Measurements from ENCODE around the gene CHCHD4. TPM values are rescaled to one million over a fixed set of nuclear protein-coding genes. Genes with fewer than 3 reads are reported as not detected.
"Not testable (repeated sequence)": the region's sequence is repeated elsewhere in the genome, so short reads cannot be mapped to it uniquely, and the experiment has no call there.

CHCHD4 gene
- polyA plus RNA-seq, 2 of the 4 experiments (the other 2 are of a cell fraction) = 37.3 to 48.8 TPM

DNA sequence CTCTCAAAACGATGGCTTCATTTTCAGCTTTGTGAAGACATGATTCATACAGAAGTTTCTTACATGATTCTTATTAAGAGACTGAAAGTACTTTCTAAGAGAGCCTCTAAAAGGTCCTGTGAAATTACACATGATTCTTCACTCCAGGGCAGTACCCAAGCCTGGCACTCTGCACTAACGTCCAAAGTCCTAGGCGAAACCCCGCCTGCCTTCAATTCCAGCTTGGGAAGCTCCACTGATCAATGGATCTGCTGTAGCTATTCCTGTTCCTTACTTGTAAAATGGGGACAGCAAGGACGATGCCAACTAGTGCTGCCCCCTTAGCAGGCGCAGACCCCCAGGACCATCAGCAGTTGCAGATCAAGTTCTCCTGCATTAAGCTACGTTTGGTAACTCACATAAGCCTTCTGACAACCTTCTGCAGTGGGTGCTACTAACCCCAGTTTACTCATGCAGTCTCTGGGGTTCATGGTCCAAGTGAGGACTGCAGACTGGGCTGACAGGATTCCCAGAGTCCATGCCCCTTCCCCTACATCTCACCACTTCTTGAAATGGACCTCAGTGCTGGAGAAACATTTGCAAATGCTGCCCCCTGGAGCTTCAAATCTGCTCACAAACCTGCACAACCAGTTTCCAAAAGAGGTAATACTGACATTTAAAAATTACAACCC is 10.6 kb downstream of the CHCHD4 start:
- no peak overlapping the region for H3K27ac ChIP-seq
- FAIRE-seq (no peak), ATAC-seq (no peak), DNase-seq (ENCODE audit: low read depth in 1 of 2, low spot score in 1 of 2) (no peak)
- no peak overlapping the region for H3K4me2 ChIP-seq
- H3K4me1 ChIP-seq = peaks cover 14% of the 10 kb centered on the region
- peak; percentile 17 to 38; a peak in 2 of 5 replicates for TF ChIP-seq RAD21 (conservative IDR thresholded peaks at IDR 0.05 in 1 of 2, IDR thresholded peaks at IDR 0.05 in 1 of 2)
- TF ChIP-seq ZNF302 (CRISPR knock-in tag; IDR thresholded peaks at IDR 0.05) = no peak
- H3K4me3 ChIP-seq = no peak overlapping the region
- ChIA-PET POLR2A (no interaction called here), CTCF (interaction anchor here (0.6 to 3.2 kb wide), 6 partner anchors 10 to 435 kb away, joined by 3 to 12 read pairs (median 6); partner anchors contain the start of genes CHCHD4 and TMEM43)
- 94% methylated on average over 7 of the region's 7 CpGs for WGBS (ENCODE audit: missing lambda C conversion rate)
- no peaks in the 10 kb centered on the region for H3K9me3 ChIP-seq

DNA sequence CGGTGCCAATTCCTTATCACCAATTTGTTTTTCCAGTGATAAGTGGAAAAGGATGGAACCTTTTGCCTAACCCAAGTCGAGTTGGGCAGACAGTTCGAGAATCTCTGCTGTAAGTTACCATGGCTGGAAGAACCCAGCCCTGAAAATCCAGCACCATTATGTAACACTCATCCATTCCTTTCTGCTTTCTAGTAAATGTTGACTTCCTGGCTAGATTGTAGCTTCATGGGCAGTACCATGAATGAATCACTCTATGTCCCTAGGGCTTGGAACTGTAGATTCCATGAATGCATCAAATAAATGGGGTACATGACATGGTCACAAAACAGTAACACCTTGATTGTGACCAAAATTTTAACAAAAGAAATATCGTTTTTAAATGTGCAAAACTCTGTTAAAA is 14.0 kb downstream of the CHCHD4 start:
- no peak overlapping the region for H3K27ac ChIP-seq
- ATAC-seq = no peak
- ChIA-PET POLR2A (interaction anchor here (1.4 kb wide), 1 partner anchor 14 kb away, joined by 5 read pairs; the partner anchor contains the start of genes CHCHD4 and TMEM43), CTCF (no interaction called here)
- no peaks in the 10 kb centered on the region for H3K9me3 ChIP-seq
- TF ChIP-seq FOSB (CRISPR knock-in tag; IDR thresholded peaks at IDR 0.05) (no peak), EHMT2 (IDR thresholded peaks at IDR 0.05; ENCODE audit: low read depth) (no peak), KDM5A (IDR thresholded peaks at IDR 0.05) (no peak), EHF (CRISPR knock-in tag; IDR thresholded peaks at IDR 0.05) (no peak), NR3C1 (IDR thresholded peaks at IDR 0.05) (no peak), ZC3H11A (IDR thresholded peaks at IDR 0.05) (no peak), ZSCAN20 (CRISPR knock-in tag; IDR thresholded peaks at IDR 0.05) (no peak), CBX2 (IDR thresholded peaks at IDR 0.05; ENCODE audit: borderline replicate concordance, low read depth) (no peak), NPAS2 (CRISPR knock-in tag; IDR thresholded peaks at IDR 0.05; ENCODE audit: borderline replicate concordance) (no peak), TFCP2L1 (CRISPR knock-in tag; IDR thresholded peaks at IDR 0.05) (no peak), BHLHE40 (IDR thresholded peaks at IDR 0.05; ENCODE audit: low read depth, low read length) (no peak), CHD2 (IDR thresholded peaks at IDR 0.05; ENCODE audit: low read length, partially characterized antibody) (no peak), ZFP36 (IDR thresholded peaks at IDR 0.05; ENCODE audit: borderline replicate concordance, partially characterized antibody) (no peak), EP300 (IDR thresholded peaks at IDR 0.05) (no peak), SREBF2 (IDR thresholded peaks at IDR 0.05) (no peak)
- TF ChIP-seq, protein P1, sequence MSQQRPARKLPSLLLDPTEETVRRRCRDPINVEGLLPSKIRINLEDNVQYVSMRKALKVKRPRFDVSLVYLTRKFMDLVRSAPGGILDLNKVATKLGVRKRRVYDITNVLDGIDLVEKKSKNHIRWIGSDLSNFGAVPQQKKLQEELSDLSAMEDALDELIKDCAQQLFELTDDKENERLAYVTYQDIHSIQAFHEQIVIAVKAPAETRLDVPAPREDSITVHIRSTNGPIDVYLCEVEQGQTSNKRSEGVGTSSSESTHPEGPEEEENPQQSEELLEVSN (IDR thresholded peaks at IDR 0.05; ENCODE audit: borderline replicate concordance, low read depth) = no peak
- TF ChIP-seq, protein P2, sequence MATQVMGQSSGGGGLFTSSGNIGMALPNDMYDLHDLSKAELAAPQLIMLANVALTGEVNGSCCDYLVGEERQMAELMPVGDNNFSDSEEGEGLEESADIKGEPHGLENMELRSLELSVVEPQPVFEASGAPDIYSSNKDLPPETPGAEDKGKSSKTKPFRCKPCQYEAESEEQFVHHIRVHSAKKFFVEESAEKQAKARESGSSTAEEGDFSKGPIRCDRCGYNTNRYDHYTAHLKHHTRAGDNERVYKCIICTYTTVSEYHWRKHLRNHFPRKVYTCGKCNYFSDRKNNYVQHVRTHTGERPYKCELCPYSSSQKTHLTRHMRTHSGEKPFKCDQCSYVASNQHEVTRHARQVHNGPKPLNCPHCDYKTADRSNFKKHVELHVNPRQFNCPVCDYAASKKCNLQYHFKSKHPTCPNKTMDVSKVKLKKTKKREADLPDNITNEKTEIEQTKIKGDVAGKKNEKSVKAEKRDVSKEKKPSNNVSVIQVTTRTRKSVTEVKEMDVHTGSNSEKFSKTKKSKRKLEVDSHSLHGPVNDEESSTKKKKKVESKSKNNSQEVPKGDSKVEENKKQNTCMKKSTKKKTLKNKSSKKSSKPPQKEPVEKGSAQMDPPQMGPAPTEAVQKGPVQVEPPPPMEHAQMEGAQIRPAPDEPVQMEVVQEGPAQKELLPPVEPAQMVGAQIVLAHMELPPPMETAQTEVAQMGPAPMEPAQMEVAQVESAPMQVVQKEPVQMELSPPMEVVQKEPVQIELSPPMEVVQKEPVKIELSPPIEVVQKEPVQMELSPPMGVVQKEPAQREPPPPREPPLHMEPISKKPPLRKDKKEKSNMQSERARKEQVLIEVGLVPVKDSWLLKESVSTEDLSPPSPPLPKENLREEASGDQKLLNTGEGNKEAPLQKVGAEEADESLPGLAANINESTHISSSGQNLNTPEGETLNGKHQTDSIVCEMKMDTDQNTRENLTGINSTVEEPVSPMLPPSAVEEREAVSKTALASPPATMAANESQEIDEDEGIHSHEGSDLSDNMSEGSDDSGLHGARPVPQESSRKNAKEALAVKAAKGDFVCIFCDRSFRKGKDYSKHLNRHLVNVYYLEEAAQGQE (IDR thresholded peaks at IDR 0.05) = no peak
- TF ChIP-seq, protein P3, sequence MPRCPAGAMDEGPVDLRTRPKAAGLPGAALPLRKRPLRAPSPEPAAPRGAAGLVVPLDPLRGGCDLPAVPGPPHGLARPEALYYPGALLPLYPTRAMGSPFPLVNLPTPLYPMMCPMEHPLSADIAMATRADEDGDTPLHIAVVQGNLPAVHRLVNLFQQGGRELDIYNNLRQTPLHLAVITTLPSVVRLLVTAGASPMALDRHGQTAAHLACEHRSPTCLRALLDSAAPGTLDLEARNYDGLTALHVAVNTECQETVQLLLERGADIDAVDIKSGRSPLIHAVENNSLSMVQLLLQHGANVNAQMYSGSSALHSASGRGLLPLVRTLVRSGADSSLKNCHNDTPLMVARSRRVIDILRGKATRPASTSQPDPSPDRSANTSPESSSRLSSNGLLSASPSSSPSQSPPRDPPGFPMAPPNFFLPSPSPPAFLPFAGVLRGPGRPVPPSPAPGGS (IDR thresholded peaks at IDR 0.05) = no peak
- TF ChIP-seq, protein P4, sequence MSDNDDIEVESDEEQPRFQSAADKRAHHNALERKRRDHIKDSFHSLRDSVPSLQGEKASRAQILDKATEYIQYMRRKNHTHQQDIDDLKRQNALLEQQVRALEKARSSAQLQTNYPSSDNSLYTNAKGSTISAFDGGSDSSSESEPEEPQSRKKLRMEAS (IDR thresholded peaks at IDR 0.05) = no peak
- DNase-seq (ENCODE audit: low read depth in 1 of 2, low spot score in 1 of 2) = no peak
- no peak for FAIRE-seq
- WGBS (ENCODE audit: missing lambda C conversion rate) = 94% methylated on average over 4 of the region's 4 CpGs
- no peak overlapping the region for H3K4me2 ChIP-seq
- no peak overlapping the region for H3K4me3 ChIP-seq
- H3K4me1 ChIP-seq = no peaks in the 10 kb centered on the region

DNA sequence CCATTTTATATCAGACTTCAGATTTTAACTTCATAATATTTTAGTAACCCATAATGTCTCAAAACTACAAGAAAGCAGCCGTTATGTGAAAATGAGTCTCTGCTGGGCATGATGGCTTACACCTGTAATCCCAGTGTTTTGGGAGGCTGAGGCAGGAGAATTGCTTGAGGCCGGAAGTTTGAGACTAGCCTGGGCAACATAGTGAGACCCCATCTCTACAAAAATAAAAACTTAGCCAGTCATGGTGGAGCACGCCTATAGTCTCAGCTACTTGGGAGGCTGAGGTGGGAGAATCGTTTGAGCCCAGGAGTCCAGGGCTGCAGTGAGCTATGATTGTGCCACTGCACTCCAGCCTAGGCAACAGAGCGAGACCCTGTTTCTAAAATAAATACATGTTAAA is 14.8 kb downstream of the CHCHD4 start:
- H3K9me3 ChIP-seq; DNase-seq (ENCODE audit: low read depth in 1 of 2, low spot score in 1 of 2); CTCF ChIA-PET; H3K27ac ChIP-seq; FAIRE-seq; H3K4me1 ChIP-seq; H3K4me3 ChIP-seq; ATAC-seq; H3K4me2 ChIP-seq: not testable (repeated sequence)
- 95% methylated on average over 5 of the region's 5 CpGs for WGBS (ENCODE audit: missing lambda C conversion rate)
- POLR2A ChIA-PET = interaction anchor here (0.6 kb wide), 1 partner anchor 53 kb away, joined by 3 read pairs; no protein-coding TSS in a partner anchor
